GM19025 (cell line): ENCODE measurements around the gene NGB.
"Not testable (repeated sequence)": the region's sequence is repeated elsewhere in the genome, so short reads cannot be mapped to it uniquely, and the experiment has no call there.

Source experiments
- ATAC-seq: cut with Tn5 transposase; IDR thresholded peaks from one replicate; pipeline ENCODE4 v1.9.1; 2021; ENCODE audit warnings: mild to moderate bottlenecking, low read depth, moderate library complexity; ENCODE audit not compliant: unreplicated experiment

The NGB gene, protein sequence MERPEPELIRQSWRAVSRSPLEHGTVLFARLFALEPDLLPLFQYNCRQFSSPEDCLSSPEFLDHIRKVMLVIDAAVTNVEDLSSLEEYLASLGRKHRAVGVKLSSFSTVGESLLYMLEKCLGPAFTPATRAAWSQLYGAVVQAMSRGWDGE

GRCh38 chr14:77271113-77271710, at the start of gene NGB:
TSS of gene NGB (minus strand) at chr14:77271206. CDS start at chr14:77270937, 269 bp downstream.
- no peak for ATAC-seq

DNA sequence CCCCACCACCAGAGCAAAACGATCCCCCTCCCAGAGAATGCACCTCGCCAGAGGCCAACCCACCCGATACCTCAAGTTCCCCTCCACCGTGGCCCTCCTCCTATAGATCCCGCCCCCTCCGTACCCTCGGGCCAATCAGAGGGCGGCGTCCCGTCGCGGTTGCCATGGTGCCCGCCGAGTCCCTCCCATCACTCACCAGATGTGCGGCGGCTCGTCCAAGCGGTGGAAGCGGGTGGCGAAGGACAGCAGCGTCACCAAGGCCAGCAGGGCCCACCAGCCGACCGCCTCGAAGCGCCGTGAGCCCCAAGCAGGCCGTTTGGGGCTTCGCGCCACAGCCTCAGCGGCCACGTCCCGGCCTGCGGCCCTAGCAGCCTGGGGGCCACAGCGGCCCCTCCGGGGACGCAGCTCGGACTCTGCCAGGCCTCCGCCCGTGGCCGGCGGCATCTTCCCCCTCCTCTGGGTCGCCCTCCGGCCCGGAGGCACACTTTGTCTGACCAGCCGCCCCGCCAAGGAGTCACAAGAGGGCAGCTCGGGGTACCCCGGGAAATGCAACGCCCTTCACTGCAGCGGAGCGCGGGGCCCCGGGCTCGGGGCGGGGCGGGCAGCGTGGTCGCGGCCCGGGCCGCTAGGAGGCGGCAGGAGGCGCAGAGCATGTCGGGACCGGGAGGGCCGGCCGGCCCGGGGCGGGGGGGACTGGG, 49.4 kb upstream of the NGB start, which contains the start of gene POMT2:
POMT2 (minus strand) TSS at position 646 of the 698 bp plus-strand sequence; CDS start at position 444, 202 bp downstream.
- peak; percentile 57 for ATAC-seq

GRCh38 chr14:77319422-77319821, 48.4 kb upstream of the NGB start:
- ATAC-seq = no peak

- not testable (repeated sequence) for ATAC-seq
Measured at GRCh38 chr14:77318756-77319155, 47.8 kb upstream of the NGB start.

DNA sequence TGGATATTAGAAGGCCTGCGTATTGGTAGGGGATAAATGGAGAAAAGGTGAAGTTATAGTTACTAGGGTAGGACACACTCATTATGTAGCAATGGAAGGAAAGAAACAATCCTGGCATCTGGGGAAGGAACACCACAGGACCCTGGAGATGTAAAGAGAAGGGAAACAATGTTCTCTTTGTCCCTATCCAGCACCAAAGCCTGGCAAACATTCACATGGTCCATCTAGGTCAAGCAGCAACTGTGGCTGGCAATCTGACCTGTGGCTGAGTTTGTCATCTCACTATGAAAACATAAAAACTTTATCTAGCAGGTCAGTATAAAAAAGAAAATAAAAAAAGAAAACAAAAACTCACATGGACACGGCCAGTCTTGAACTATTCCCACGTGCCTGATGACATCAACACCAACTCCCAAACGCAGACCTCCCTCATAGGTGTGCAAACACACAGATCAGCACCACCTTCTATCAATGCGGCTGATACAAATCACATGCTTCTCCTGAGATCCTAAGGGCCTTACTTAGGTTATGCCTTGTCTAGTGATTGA, 47.1 kb upstream of the NGB start:
- ATAC-seq = no peak

DNA sequence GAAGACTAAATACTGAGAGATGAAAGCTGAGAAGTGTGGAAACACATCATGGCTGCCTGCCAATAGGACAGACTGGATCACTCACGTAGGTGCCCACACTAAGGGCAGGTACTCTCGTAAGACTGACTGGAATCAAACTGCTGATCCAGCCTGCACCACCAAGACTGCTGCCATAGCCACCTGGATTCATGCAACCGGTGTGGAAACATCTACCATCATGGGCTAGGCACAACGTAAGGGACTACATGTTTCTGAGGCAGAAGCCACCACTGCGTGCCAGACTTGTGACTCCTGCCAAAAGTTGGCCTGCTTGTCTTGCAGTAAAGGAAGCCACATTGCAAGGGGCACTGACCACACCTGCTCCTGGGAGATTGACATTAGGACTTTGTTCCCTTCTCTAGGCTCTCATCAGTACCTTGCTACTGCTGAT, 45.9 kb upstream of the NGB start:
- no peak for ATAC-seq

DNA sequence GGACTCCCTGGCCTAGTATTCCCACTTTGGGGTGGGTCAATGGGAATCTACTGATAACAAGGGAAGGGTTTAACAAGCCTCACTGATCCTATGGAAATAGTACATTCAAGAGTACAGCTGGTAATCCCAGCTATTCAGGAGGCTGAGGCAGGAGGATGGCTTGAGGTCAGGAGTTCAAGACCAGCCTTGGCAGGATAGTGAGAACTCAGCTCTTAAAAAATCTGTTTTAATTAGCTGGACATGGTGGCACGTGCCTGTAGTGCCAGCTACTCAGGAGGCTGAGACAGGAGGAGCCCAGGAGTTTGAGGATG, 45.1 kb upstream of the NGB start:
- no peak for ATAC-seq

GRCh38 chr14:77314539-77315457, 43.8 kb upstream of the NGB start:
- no peak for ATAC-seq

DNA sequence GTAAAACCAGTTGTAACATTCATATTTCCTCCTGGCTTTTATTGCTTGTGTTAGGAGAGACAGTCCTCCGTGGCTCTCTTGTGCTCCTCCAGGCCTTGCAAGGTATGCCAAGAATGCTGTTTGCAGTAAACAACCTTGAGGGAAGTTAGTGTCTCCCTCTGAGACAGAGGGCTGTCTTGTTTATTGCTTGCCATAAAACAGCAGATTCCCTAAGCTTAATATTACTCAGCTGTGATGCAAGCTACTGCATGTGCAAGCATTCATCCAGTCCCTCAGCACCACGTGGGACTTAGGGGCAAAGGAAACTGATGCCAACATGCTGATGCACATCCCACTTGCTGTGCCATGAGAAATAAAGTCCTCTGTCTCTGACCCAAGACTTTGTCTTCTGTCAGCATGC, 43.0 kb upstream of the NGB start:
- ATAC-seq = no peak

- no peak for ATAC-seq
Measured at GRCh38 chr14:77313371-77313770, 42.4 kb upstream of the NGB start.

GRCh38 chr14:77311217-77311616, 40.2 kb upstream of the NGB start:
- ATAC-seq = no peak

- no peak for ATAC-seq
Measured at GRCh38 chr14:77310026-77310425, 39.0 kb upstream of the NGB start.

- ATAC-seq = no peak
Measured at GRCh38 chr14:77309131-77309530, 38.1 kb upstream of the NGB start.

GRCh38 chr14:77306851-77307496, 36.0 kb upstream of the NGB start:
- ATAC-seq = no peak

- no peak for ATAC-seq
Measured at GRCh38 chr14:77306416-77306815, 35.4 kb upstream of the NGB start.

DNA sequence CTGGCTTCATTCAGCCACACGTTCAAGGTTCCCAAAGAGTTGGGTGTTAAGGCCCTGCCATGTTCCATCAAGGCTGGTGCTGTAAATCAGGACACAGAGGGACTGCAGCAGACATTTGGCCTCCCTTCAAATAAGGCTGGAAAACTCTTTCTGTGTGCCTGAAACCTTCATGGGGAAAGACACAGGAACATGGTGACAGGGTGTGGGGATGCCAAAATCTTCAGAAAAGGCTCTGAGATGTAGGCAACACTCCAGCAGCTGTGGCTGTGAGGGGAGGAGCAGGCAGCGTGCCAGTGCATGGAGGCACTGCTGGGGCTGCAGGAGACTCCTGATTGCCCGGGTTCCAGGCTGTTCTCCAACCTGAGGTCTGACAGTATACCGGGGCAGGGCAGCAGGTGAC, 34.7 kb upstream of the NGB start:
- no peak for ATAC-seq

DNA sequence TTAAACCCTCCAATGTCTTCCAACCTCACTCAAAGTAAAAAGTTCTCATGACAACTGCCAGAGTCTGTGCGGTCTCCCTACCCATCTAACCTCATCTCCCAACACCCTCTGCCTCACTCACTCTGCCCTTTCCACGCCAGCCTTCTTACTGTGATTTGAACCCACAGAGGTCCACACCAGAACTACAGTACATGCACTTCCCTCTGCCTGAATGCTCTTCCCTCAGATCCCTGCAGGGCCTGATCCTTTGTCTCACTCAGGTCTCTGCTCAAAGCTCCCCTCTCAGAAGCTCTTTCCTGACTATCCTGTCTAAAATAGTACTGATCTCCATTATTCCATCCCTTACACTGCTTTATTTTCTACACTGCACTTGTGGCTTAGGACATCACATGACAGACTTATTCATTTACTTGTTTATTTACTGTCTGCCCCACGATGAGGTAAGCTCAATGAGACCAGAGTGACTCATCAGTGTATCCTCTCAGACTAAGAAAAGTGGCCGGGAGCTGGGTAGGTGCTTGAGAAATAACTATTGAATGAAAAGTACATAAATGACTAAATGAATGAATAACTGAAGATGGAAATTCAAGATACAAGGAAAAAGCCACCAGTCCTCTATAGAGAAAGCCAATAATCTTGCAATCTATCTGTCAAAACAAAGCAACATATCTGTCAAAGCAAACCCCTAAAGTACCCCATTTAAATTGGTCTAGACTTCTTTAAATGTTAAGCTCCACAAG, 32.6 kb upstream of the NGB start:
- ATAC-seq = no peak

DNA sequence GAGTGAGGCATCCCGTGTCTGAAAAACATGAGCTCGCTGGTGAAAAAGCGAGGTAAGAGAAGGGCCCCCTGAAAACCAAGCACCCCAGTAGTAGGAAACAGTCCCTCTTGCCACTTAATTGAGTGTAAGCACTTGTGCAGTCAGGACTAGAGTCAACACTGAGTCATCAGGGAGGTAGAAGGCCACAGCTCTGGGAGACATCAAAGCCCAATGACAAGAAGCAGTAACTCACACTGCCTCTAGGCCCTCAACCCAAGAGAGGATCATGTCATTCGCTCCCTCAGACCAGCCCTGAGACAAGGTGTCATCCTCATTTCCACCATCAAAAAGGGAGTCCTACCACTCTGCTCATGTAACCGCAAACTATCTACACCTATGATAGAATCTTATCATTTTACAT, 31.9 kb upstream of the NGB start:
- no peak for ATAC-seq

DNA sequence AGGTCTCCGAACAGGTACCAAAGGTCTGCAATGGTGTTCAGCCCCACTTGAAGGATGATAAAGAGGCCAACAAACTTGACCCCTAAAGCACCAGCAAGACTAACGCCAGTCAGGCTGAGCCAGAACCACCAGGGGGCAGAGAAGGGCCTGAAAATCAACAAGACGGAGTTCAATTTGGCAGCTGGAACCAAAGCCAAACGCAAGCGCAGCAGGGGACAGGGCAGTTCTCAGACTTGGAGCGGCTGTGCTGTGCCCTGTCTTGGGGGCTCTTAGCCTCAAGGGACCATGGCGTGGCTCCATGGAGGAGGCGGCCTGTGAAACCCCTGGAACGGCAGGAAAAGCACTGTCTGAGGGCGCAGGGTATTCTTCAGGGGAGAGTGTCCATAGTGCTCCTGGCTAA, 30.1 kb upstream of the NGB start:
- peak; percentile 52 for ATAC-seq

- no peak for ATAC-seq
Measured at GRCh38 chr14:77299771-77300170, 28.8 kb upstream of the NGB start.
